Body of pancreas (tissue), 4 donors: ENCODE data around the gene RPE.

Source experiments
- POLR2A ChIP-seq, 3 donors: fragments of 450-650 bp; IDR thresholded peaks; one replicate each; pipeline ENCODE4 v1.6.1; 2016; ENCODE audit warnings: antibody characterized with exemption in 3 of 3, mild to moderate bottlenecking in 2 of 3
- TF ChIP-seq, protein P1 (sequence below), 7 experiments: fragments of 450-650 bp in 4 of 7; fragments of 200-600 bp in 3 of 7; sonication (generic) in 3 of 7; IDR thresholded peaks; one replicate each; pipeline ENCODE4 v1.5.1; 2016 to 2019; ENCODE audit warnings: antibody characterized with exemption in 7 of 7

DNA sequence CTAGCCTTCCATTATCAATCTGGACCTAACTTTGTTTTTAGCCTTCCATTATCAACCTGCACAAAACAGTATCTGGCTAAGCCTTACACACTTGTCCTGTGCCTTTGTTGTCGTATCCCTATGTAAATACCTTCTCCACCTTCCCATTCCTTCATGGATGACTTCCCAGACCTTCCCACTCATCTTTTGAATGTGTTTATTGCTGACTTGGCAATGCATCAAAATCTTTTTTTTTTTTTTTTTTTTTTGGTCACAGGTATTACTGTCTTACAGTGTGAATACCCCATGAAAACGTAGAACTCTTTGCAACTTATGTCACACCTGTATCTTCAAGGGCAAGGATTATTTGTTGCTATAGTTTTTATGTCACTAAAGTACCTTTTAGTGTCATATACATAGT, 25.7 kb downstream of the RPE start:
- TF ChIP-seq, protein P1, sequence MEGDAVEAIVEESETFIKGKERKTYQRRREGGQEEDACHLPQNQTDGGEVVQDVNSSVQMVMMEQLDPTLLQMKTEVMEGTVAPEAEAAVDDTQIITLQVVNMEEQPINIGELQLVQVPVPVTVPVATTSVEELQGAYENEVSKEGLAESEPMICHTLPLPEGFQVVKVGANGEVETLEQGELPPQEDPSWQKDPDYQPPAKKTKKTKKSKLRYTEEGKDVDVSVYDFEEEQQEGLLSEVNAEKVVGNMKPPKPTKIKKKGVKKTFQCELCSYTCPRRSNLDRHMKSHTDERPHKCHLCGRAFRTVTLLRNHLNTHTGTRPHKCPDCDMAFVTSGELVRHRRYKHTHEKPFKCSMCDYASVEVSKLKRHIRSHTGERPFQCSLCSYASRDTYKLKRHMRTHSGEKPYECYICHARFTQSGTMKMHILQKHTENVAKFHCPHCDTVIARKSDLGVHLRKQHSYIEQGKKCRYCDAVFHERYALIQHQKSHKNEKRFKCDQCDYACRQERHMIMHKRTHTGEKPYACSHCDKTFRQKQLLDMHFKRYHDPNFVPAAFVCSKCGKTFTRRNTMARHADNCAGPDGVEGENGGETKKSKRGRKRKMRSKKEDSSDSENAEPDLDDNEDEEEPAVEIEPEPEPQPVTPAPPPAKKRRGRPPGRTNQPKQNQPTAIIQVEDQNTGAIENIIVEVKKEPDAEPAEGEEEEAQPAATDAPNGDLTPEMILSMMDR (IDR thresholded peaks at IDR 0.05) = no peak
- TF ChIP-seq POLR2A (IDR thresholded peaks at IDR 0.05) = no peak
